SK-N-SH (cell line): Measurements from ENCODE around the gene GATAD2A. TPM values are rescaled to one million over a fixed set of nuclear protein-coding genes. Genes with fewer than 3 reads are reported as not detected.

Source experiments
- CTCF ChIA-PET: fragments of 300-600, 350-600 bp; formaldehyde crosslinking; extraction: SDS; loops from one replicate; lab custom pipeline; 2021; lab: Yijun Ruan, JAX
- POLR2A ChIA-PET: fragments of 350-600 bp; sonication (Branson Sonifier 250); formaldehyde crosslinking; extraction: SDS; loops from one replicate; lab custom pipeline; 2020; ENCODE audit warnings: antibody characterized with exemption, inconsistent platforms; lab: Yijun Ruan, JAX
- DNase-seq: peaks from one replicate; pipeline ENCODE4 v3.0.0; 2012
- H2AFZ ChIP-seq: fragments of 200-600 bp; sonication (generic); 2 replicates; pipeline ENCODE4 v1.8.1; 2016; ENCODE audit warnings: antibody characterized with exemption, mild to moderate bottlenecking, low read depth
- H3F3A ChIP-seq: fragments of 200-600 bp; sonication (generic); replicated peaks from 2 replicates; pipeline ENCODE3; 2016; ENCODE audit warnings: antibody characterized with exemption, mild to moderate bottlenecking; ENCODE audit not compliant: insufficient read depth
- H3K27ac ChIP-seq, 2 experiments: fragments of 200-500 bp in 1 of 2; fragments of 200-600 bp in 1 of 2; sonication (Bioruptor generic) in 1 of 2; sonication (generic), shearing (Covaris generic) in 1 of 2; 2 replicates each; pipeline versions ENCODE4 v1.5.1 to v1.6.1; 2014 to 2016; ENCODE audit warnings: low read depth in 2 of 2, inconsistent platforms in 1 of 2, low read length in 1 of 2, mild to moderate bottlenecking in 1 of 2, mixed read lengths in 1 of 2
- H3K27me3 ChIP-seq: fragments of 200-600 bp; sonication (generic), shearing (Covaris generic); 2 replicates; pipeline ENCODE4 v1.6.1; 2016; ENCODE audit warnings: mixed run types; ENCODE audit not compliant: insufficient read depth
- H3K36me3 ChIP-seq, 2 experiments: fragments of 200-500 bp in 1 of 2; fragments of 200-600 bp in 1 of 2; sonication (Bioruptor generic) in 1 of 2; sonication (generic) in 1 of 2; replicated peaks in 1 of 2; 2 replicates each; pipeline versions ENCODE3 to v1.5.1; 2014 to 2016; ENCODE audit warnings: low read length in 1 of 2, mild to moderate bottlenecking in 1 of 2; ENCODE audit not compliant: insufficient read depth in 2 of 2, control insufficient read depth in 1 of 2
- H3K4me1 ChIP-seq, 2 experiments: fragments of 200-500 bp in 1 of 2; fragments of 200-600 bp in 1 of 2; sonication (Bioruptor generic) in 1 of 2; sonication (generic), shearing (Covaris generic) in 1 of 2; 2 replicates each; pipeline versions ENCODE4 v1.5.1 to v1.6.1; 2014 to 2016; ENCODE audit warnings: low read depth in 1 of 2, low read length in 1 of 2, mixed run types in 1 of 2; ENCODE audit not compliant: insufficient read depth in 2 of 2, control insufficient read depth in 1 of 2
- H3K4me2 ChIP-seq: fragments of 200-600 bp; sonication (generic), shearing (Covaris generic); 2 replicates; pipeline ENCODE4 v1.6.1; 2017; ENCODE audit warnings: mixed run types
- H3K4me3 ChIP-seq, 2 experiments: fragments of 200-500 bp in 1 of 2; fragments of 200-600 bp in 1 of 2; sonication (Bioruptor generic) in 1 of 2; sonication (generic), shearing (Covaris generic) in 1 of 2; 2 replicates each; pipeline versions ENCODE4 v1.5.1 to v1.8.1; 2014 to 2016; ENCODE audit warnings: low read depth in 2 of 2, inconsistent platforms in 1 of 2, low read length in 1 of 2, mild to moderate bottlenecking in 1 of 2, mixed read lengths in 1 of 2, moderate library complexity in 1 of 2
- H3K79me2 ChIP-seq: fragments of 200-600 bp; sonication (generic); 2 replicates; pipeline ENCODE4 v1.8.1; 2017; ENCODE audit warnings: mild to moderate bottlenecking; ENCODE audit not compliant: insufficient read depth
- H3K9ac ChIP-seq: fragments of 200-600 bp; sonication (generic); 2 replicates; pipeline ENCODE4 v1.6.1; 2017; ENCODE audit warnings: mixed run types
- H3K9me2 ChIP-seq: fragments of 200-600 bp; sonication (generic); 2 replicates; pipeline ENCODE4 v1.6.1; 2017; ENCODE audit warnings: mixed run types
- H3K9me3 ChIP-seq: fragments of 200-600 bp; sonication (generic); 2 replicates; pipeline ENCODE4 v1.6.1; 2017; ENCODE audit warnings: mixed run types, mild to moderate bottlenecking, moderate library complexity
- H4K20me1 ChIP-seq: fragments of 200-600 bp; sonication (generic); 2 replicates; pipeline ENCODE4 v1.6.1; 2017; ENCODE audit warnings: mild to moderate bottlenecking, mixed run types; ENCODE audit not compliant: insufficient read depth
- CTCF ChIP-seq: fragments of 200-600 bp; sonication (generic); IDR thresholded peaks from 2 replicates; pipeline ENCODE4 v1.6.1; 2017; ENCODE audit warnings: antibody characterized with exemption, mild to moderate bottlenecking, moderate library complexity
- ELF1 ChIP-seq: IDR thresholded peaks from 2 replicates; pipeline ENCODE4 v1.4.0; 2012
- FOSL2 ChIP-seq: IDR thresholded peaks from 2 replicates; pipeline ENCODE4 v1.4.0; 2012; ENCODE audit warnings: low read depth, mild to moderate bottlenecking, moderate library complexity, borderline replicate concordance
- FOXM1 ChIP-seq: IDR thresholded peaks from 2 replicates; pipeline ENCODE4 v1.4.0; 2012; ENCODE audit warnings: low read depth, mild to moderate bottlenecking
- IRF3 ChIP-seq: fragments of 150-350 bp; IDR thresholded peaks from 2 replicates; pipeline ENCODE4 v1.6.1; 2016; ENCODE audit warnings: mild to moderate bottlenecking, low read depth, low read length
- MAX ChIP-seq: IDR thresholded peaks from 2 replicates; pipeline ENCODE4 v1.4.0; 2012; ENCODE audit warnings: low read depth
- MEF2A ChIP-seq: IDR thresholded peaks from 2 replicates; pipeline ENCODE4 v1.4.0; 2012; ENCODE audit warnings: low read depth, borderline replicate concordance
- MXI1 ChIP-seq: IDR thresholded peaks from 2 replicates; pipeline ENCODE4 v1.6.1; 2012; ENCODE audit warnings: mild to moderate bottlenecking, low read depth, low read length, improper control_type of control experiment
- NFIC ChIP-seq: IDR thresholded peaks from 2 replicates; pipeline ENCODE4 v1.4.0; 2012; ENCODE audit warnings: borderline replicate concordance
- RAD21 ChIP-seq: IDR thresholded peaks from 2 replicates; pipeline ENCODE4 v1.6.1; 2012; ENCODE audit warnings: mild to moderate bottlenecking, low read length
- RCOR1 ChIP-seq: fragments of 150-350 bp; IDR thresholded peaks from 2 replicates; pipeline ENCODE4 v1.6.1; 2017; ENCODE audit warnings: antibody characterized with exemption, low read length
- RFX5 ChIP-seq: IDR thresholded peaks from 2 replicates; pipeline ENCODE4 v1.6.1; 2012; ENCODE audit warnings: mild to moderate bottlenecking, improper control_type of control experiment, low read length
- SIN3A ChIP-seq: IDR thresholded peaks from 2 replicates; pipeline ENCODE4 v1.6.1; 2012; ENCODE audit warnings: low read depth, mild to moderate bottlenecking, low read length, moderate library complexity, borderline replicate concordance
- SMC3 ChIP-seq: IDR thresholded peaks from 2 replicates; pipeline ENCODE4 v1.6.1; 2012; ENCODE audit warnings: low read depth, low read length, improper control_type of control experiment
- TAF1 ChIP-seq: IDR thresholded peaks from 2 replicates; pipeline ENCODE4 v1.6.1; 2012; ENCODE audit warnings: low read depth, mild to moderate bottlenecking, low read length, moderate library complexity, borderline replicate concordance
- TCF12 ChIP-seq: IDR thresholded peaks from 2 replicates; pipeline ENCODE4 v1.4.0; 2012
- WGBS: methylation state at CpG from one replicate; pipeline ENCODE4 v1.1.6; 2017; ENCODE audit warnings: low lambda C conversion rate; 5-methylcytosine and 5-hydroxymethylcytosine counted together
- polyA plus RNA-seq, 3 experiments: library from polyadenylated mRNA; depleted of rRNA; stranded (reverse); fragments of >200 nt; gene quantifications; 2 replicates each; pipeline ENCODE4 v1.2.3, GENCODE V29; 2012
- TF ChIP-seq, protein P1 (sequence below): IDR thresholded peaks from 2 replicates; pipeline ENCODE4 v1.4.0; 2012; ENCODE audit warnings: low read depth, borderline replicate concordance

Gene GATAD2A
- polyA plus RNA-seq, 1 of the 3 experiments (the other 2 are of a cell fraction) = 36.6 TPM

DNA sequence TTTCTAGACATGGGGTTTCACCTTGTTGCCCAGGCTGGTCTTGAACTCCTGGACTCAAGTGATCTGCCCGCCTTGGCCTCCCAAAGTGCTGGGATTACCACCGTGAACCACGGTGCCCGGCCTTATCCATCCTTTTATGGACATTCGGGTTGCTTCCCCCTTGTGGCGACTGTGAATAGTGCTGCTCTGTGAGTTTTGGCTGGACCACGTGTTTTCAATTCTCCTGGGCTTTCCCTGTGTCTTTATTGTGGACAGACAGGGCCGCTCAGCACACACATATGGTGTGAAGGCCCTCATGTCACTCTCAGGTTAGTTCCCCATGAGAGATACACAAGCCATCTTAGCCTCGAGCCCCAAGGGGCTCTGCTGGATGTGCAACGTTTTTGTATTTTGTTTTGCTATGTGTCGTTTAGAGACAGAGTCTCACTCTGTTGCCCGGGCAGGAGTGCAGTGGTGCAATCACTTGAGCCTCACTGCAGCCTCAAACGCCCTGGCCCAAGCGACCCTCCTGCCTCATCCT is 44.3 kb upstream of the GATAD2A start:
- H2AFZ ChIP-seq = no peak overlapping the region
- 28% methylated on average over 14 of the region's 14 CpGs for WGBS
- no peak overlapping the region for H3K9ac ChIP-seq
- H3K4me2 ChIP-seq = no peak overlapping the region
- H3K4me3 ChIP-seq = no peak overlapping the region
- H3K36me3 ChIP-seq = peaks cover 0 to 10% of the 10 kb centered on the region in 2 experiments
- H3K27me3 ChIP-seq = no peaks in the 10 kb centered on the region
- no peaks in the 10 kb centered on the region for H3K79me2 ChIP-seq
- no peak overlapping the region for H3K27ac ChIP-seq
- TF ChIP-seq RAD21 (peak; percentile 55), SMC3 (peak; percentile 47; the same call in 1 of the 2 replicates), MXI1 (peak; percentile 99), IRF3 (no peak), SIN3A (no peak), TCF12 (peak; percentile 37; the same call in 1 of the 2 replicates), RFX5 (no peak), RCOR1 (no peak), MAX (peak; percentile 95), MEF2A (no peak), CTCF (peak; percentile 76), NFIC (no peak)
- TF ChIP-seq, protein P1, sequence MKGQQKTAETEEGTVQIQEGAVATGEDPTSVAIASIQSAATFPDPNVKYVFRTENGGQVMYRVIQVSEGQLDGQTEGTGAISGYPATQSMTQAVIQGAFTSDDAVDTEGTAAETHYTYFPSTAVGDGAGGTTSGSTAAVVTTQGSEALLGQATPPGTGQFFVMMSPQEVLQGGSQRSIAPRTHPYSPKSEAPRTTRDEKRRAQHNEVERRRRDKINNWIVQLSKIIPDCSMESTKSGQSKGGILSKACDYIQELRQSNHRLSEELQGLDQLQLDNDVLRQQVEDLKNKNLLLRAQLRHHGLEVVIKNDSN = peak; percentile 58; the same call in 1 of the 2 replicates
- TF ChIP-seq, all 33 proteins: peak for 7
- ChIA-PET POLR2A (interaction anchor here (1.8 kb wide), 1 partner anchor 155 kb away, joined by 4 read pairs; the partner anchor contains the start of genes NDUFA13 and TSSK6), CTCF (interaction anchor here (0.7 to 11.0 kb wide), 12 partner anchors 18 to 221 kb away, joined by 3 to 172 read pairs (median 4); no protein-coding TSS in a partner anchor)
- Histone ChIP-seq H3K4me1 (no peaks in the 10 kb centered on the region), H3K9me2 (no peaks in the 10 kb centered on the region), H3F3A (peaks cover 8% of the 10 kb centered on the region), H4K20me1 (no peaks in the 10 kb centered on the region), H3K9me3 (no peaks in the 10 kb centered on the region)
- peak; percentile 84 for DNase-seq

DNA sequence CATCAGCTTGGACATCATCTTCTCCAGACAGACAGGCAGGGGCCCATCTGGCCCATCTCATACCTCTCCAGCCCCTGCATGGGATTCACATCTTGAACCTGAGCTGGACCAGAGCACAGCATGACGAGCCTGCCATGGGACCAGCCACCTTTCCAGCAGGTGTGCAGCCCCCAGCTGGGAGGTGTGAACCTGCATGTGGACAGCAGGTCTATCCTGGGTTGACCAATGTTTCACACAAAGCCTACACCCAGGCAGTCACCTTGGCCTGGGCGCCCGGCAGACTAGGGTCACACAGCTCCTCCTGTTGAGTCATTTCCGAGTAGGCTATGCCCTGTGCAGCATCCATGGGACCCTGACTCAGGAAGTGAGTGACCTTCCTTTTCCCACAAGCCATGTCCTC is 43.4 kb upstream of the GATAD2A start:
- Histone ChIP-seq H3F3A (peaks cover 8% of the 10 kb centered on the region), H2AFZ (no peak overlapping the region), H3K27me3 (no peaks in the 10 kb centered on the region), H3K27ac (no peak overlapping the region), H3K4me1 (peaks cover 0 to 3% of the 10 kb centered on the region in 2 experiments; a peak in 1 of 4 replicates), H3K36me3 (peaks cover 0 to under 1% of the 10 kb centered on the region in 2 experiments), H3K4me3 (no peak overlapping the region), H3K9ac (no peak overlapping the region), H3K9me3 (no peaks in the 10 kb centered on the region), H3K9me2 (no peaks in the 10 kb centered on the region), H3K79me2 (no peaks in the 10 kb centered on the region), H4K20me1 (no peaks in the 10 kb centered on the region), H3K4me2 (no peak overlapping the region)
- 94% methylated on average over 3 of the region's 4 CpGs for WGBS
- DNase-seq = no peak
- no peak for TF ChIP-seq SIN3A
- TF ChIP-seq TAF1 = no peak
- no peak for TF ChIP-seq TCF12
- no peak for TF ChIP-seq FOXM1
- TF ChIP-seq FOSL2 = no peak
- TF ChIP-seq ELF1 = no peak
- ChIA-PET POLR2A (interaction anchor here (1.8 kb wide), 1 partner anchor 154 kb away, joined by 4 read pairs; the partner anchor contains the start of genes NDUFA13 and TSSK6), CTCF (interaction anchor here (0.7 to 11.0 kb wide), 9 partner anchors 10 to 643 kb away, joined by 3 to 172 read pairs (median 4); no protein-coding TSS in a partner anchor)
